ENCODE data around the gene ASMT.
"Not testable (repeated sequence)": the region's sequence is repeated elsewhere in the genome, so short reads cannot be mapped to it uniquely, and the experiment has no call there.

Gene ASMT

DNA sequence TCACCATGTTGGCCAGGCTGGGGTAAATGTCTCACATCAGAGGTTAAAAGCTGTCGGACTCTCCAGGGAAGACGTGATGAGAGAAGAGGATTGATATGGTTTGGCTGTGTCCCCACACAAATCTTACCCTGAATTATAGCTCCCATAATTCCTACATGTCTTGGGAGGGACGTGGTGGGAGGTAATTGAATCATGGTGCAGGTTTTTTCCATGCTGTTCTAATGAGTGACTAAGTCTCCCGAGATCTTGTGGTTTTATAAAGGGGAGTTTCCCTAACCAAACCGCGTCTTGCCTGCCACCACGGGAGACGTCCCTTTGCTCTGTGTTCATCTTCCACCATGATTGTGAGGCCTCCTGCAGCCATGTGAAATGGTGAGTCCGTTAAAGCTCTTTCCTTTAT, 64.4 kb downstream of the ASMT start:
- no peaks in the 10 kb centered on the region for H4K20me1 ChIP-seq (ENCODE audit: insufficient read depth, low read length)
- H3K4me2 ChIP-seq (ENCODE audit: low read length) = no peak overlapping the region
- H3K36me3 ChIP-seq (ENCODE audit: insufficient read depth, low read length) = no peaks in the 10 kb centered on the region
- no peak for TF ChIP-seq CTCF (IDR thresholded peaks at IDR 0.05; ENCODE audit: low read length)
- no peak for TF ChIP-seq EZH2 (IDR thresholded peaks at IDR 0.05; ENCODE audit: borderline replicate concordance, low read length)
- no peaks in the 10 kb centered on the region for H3K79me2 ChIP-seq (ENCODE audit: insufficient read depth, low read length)
- no peaks in the 10 kb centered on the region for H3K9me3 ChIP-seq (ENCODE audit: low read length)
- H3F3A ChIP-seq (ENCODE audit: insufficient read depth, low read length) = no peaks in the 10 kb centered on the region
- H3K27me3 ChIP-seq (ENCODE audit: insufficient read depth, low read length) = no peaks in the 10 kb centered on the region
- H3K4me3 ChIP-seq (ENCODE audit: low read depth, low read length, poor library complexity, severe bottlenecking) = no peak overlapping the region
- H2AFZ ChIP-seq (ENCODE audit: low read length) = no peak overlapping the region
- no peaks in the 10 kb centered on the region for H3K4me1 ChIP-seq (ENCODE audit: insufficient read depth, low read length, severe bottlenecking)
- H3K9me2 ChIP-seq (ENCODE audit: low read depth, low read length) = no peaks in the 10 kb centered on the region
- no peak overlapping the region for H3K9ac ChIP-seq (ENCODE audit: low read length)
- H3K27ac ChIP-seq (ENCODE audit: low read depth, low read length, poor library complexity, severe bottlenecking) = no peak overlapping the region

- Histone ChIP-seq H2AFZ (ENCODE audit: low read length) (no peak overlapping the region), H3K36me3 (ENCODE audit: insufficient read depth, low read length) (no peaks in the 10 kb centered on the region), H3K79me2 (ENCODE audit: insufficient read depth, low read length) (no peaks in the 10 kb centered on the region), H3K9ac (ENCODE audit: low read length) (no peak overlapping the region), H3K27me3 (ENCODE audit: insufficient read depth, low read length) (no peaks in the 10 kb centered on the region), H3K9me2 (ENCODE audit: low read depth, low read length) (no peaks in the 10 kb centered on the region), H3K4me3 (ENCODE audit: low read depth, low read length, poor library complexity, severe bottlenecking) (no peak overlapping the region), H3K4me2 (ENCODE audit: low read length) (no peak overlapping the region), H4K20me1 (ENCODE audit: insufficient read depth, low read length) (no peaks in the 10 kb centered on the region), H3K27ac (ENCODE audit: low read depth, low read length, poor library complexity, severe bottlenecking) (no peak overlapping the region), H3K9me3 (ENCODE audit: low read length) (no peaks in the 10 kb centered on the region), H3K4me1 (ENCODE audit: insufficient read depth, low read length, severe bottlenecking) (no peaks in the 10 kb centered on the region), H3F3A (ENCODE audit: insufficient read depth, low read length) (no peaks in the 10 kb centered on the region)
- no peak for TF ChIP-seq EZH2 (IDR thresholded peaks at IDR 0.05; ENCODE audit: borderline replicate concordance, low read length)
- no peak for TF ChIP-seq CTCF (IDR thresholded peaks at IDR 0.05; ENCODE audit: low read length)
These were observed 66.6 kb downstream of the ASMT start for GRCh38 chrX:1681439-1681838.

GRCh38 chrX:1681856-1682255, 67.0 kb downstream of the ASMT start:
- not testable (repeated sequence) for H3K4me2 ChIP-seq (ENCODE audit: low read length); H3F3A ChIP-seq (ENCODE audit: insufficient read depth, low read length); H4K20me1 ChIP-seq (ENCODE audit: insufficient read depth, low read length); H3K79me2 ChIP-seq (ENCODE audit: insufficient read depth, low read length); H3K4me1 ChIP-seq (ENCODE audit: insufficient read depth, low read length, severe bottlenecking); H3K9me3 ChIP-seq (ENCODE audit: low read length); H3K36me3 ChIP-seq (ENCODE audit: insufficient read depth, low read length); H3K4me3 ChIP-seq (ENCODE audit: low read depth, low read length, poor library complexity, severe bottlenecking); H3K9ac ChIP-seq (ENCODE audit: low read length); H2AFZ ChIP-seq (ENCODE audit: low read length); H3K27me3 ChIP-seq (ENCODE audit: insufficient read depth, low read length); H3K27ac ChIP-seq (ENCODE audit: low read depth, low read length, poor library complexity, severe bottlenecking); H3K9me2 ChIP-seq (ENCODE audit: low read depth, low read length)

- not testable (repeated sequence) for H3K9me3 ChIP-seq (ENCODE audit: low read length); H3K79me2 ChIP-seq (ENCODE audit: insufficient read depth, low read length); H3K36me3 ChIP-seq (ENCODE audit: insufficient read depth, low read length); H3K4me3 ChIP-seq (ENCODE audit: low read depth, low read length, poor library complexity, severe bottlenecking); H2AFZ ChIP-seq (ENCODE audit: low read length); H3K27ac ChIP-seq (ENCODE audit: low read depth, low read length, poor library complexity, severe bottlenecking); H3K9ac ChIP-seq (ENCODE audit: low read length); H3K4me1 ChIP-seq (ENCODE audit: insufficient read depth, low read length, severe bottlenecking); H3K9me2 ChIP-seq (ENCODE audit: low read depth, low read length); H4K20me1 ChIP-seq (ENCODE audit: insufficient read depth, low read length); H3K27me3 ChIP-seq (ENCODE audit: insufficient read depth, low read length); H3K4me2 ChIP-seq (ENCODE audit: low read length); H3F3A ChIP-seq (ENCODE audit: insufficient read depth, low read length)
These were observed 67.6 kb downstream of the ASMT start for GRCh38 chrX:1682501-1682900.

GRCh38 chrX:1684883-1685282, 70.0 kb downstream of the ASMT start:
- not testable (repeated sequence) for H3K4me3 ChIP-seq (ENCODE audit: low read depth, low read length, poor library complexity, severe bottlenecking); H4K20me1 ChIP-seq (ENCODE audit: insufficient read depth, low read length); H3K9me3 ChIP-seq (ENCODE audit: low read length); H2AFZ ChIP-seq (ENCODE audit: low read length); H3K27ac ChIP-seq (ENCODE audit: low read depth, low read length, poor library complexity, severe bottlenecking); H3K4me2 ChIP-seq (ENCODE audit: low read length); H3K36me3 ChIP-seq (ENCODE audit: insufficient read depth, low read length); H3K79me2 ChIP-seq (ENCODE audit: insufficient read depth, low read length); H3K4me1 ChIP-seq (ENCODE audit: insufficient read depth, low read length, severe bottlenecking); H3F3A ChIP-seq (ENCODE audit: insufficient read depth, low read length); H3K27me3 ChIP-seq (ENCODE audit: insufficient read depth, low read length); H3K9ac ChIP-seq (ENCODE audit: low read length); H3K9me2 ChIP-seq (ENCODE audit: low read depth, low read length)

- not testable (repeated sequence) for H3K9ac ChIP-seq (ENCODE audit: low read length); H3F3A ChIP-seq (ENCODE audit: insufficient read depth, low read length); H3K36me3 ChIP-seq (ENCODE audit: insufficient read depth, low read length); H3K9me3 ChIP-seq (ENCODE audit: low read length); H3K27ac ChIP-seq (ENCODE audit: low read depth, low read length, poor library complexity, severe bottlenecking); H3K27me3 ChIP-seq (ENCODE audit: insufficient read depth, low read length); H3K4me3 ChIP-seq (ENCODE audit: low read depth, low read length, poor library complexity, severe bottlenecking); H3K4me2 ChIP-seq (ENCODE audit: low read length); H3K9me2 ChIP-seq (ENCODE audit: low read depth, low read length); H4K20me1 ChIP-seq (ENCODE audit: insufficient read depth, low read length); H3K79me2 ChIP-seq (ENCODE audit: insufficient read depth, low read length); H3K4me1 ChIP-seq (ENCODE audit: insufficient read depth, low read length, severe bottlenecking); H2AFZ ChIP-seq (ENCODE audit: low read length)
These were observed 70.6 kb downstream of the ASMT start for GRCh38 chrX:1685444-1685880.
